SK-N-SH treated with all-trans-retinoic acid at 6 μM for 48 hours (cell line): ENCODE data around the gene TMEM121B.

Source experiments
- ESRRG ChIP-seq: fragments of 250-450 bp; sonication (Bioruptor Pico); IDR thresholded peaks from 2 replicates; pipeline ENCODE4 v1.6.1; 2021; ENCODE audit warnings: mild to moderate bottlenecking
- PPARA ChIP-seq: fragments of 250-450 bp; sonication (Bioruptor Pico); IDR thresholded peaks from 2 replicates; pipeline ENCODE4 v1.5.0; 2020; ENCODE audit warnings: mild to moderate bottlenecking, borderline replicate concordance
- SNAI2 ChIP-seq: fragments of 250-450 bp; sonication (Bioruptor Pico); IDR thresholded peaks from 2 replicates; pipeline ENCODE4 v1.5.0; 2020; ENCODE audit warnings: mild to moderate bottlenecking, moderate library complexity
- TOX ChIP-seq: fragments of 250-450 bp; sonication (Bioruptor Pico); IDR thresholded peaks from 2 replicates; pipeline ENCODE4 v1.8.0; 2021; ENCODE audit warnings: mild to moderate bottlenecking, moderate library complexity, borderline replicate concordance
- ZC3H10 ChIP-seq: fragments of 250-450 bp; sonication (Bioruptor Pico); IDR thresholded peaks from 2 replicates; pipeline ENCODE4 v1.5.1; 2021; ENCODE audit warnings: mild to moderate bottlenecking, moderate library complexity
- ZFP3 ChIP-seq: fragments of 250-450 bp; sonication (Bioruptor Pico); IDR thresholded peaks from 2 replicates; pipeline ENCODE4 v1.5.0; 2020; ENCODE audit warnings: mild to moderate bottlenecking, moderate library complexity
- ZNF70 ChIP-seq: fragments of 450-650 bp; formaldehyde crosslinking; IDR thresholded peaks from 2 replicates; pipeline ENCODE4 v1.5.0; 2020; ENCODE audit warnings: mild to moderate bottlenecking, moderate library complexity
- ZNF8 ChIP-seq: fragments of 450-650 bp; formaldehyde crosslinking; IDR thresholded peaks from 2 replicates; pipeline ENCODE4 v1.5.0; 2020; ENCODE audit warnings: mild to moderate bottlenecking, moderate library complexity
- TF ChIP-seq, protein P1 (sequence below): fragments of 250-450 bp; sonication (Bioruptor Pico); IDR thresholded peaks from 2 replicates; pipeline ENCODE4 v1.5.0; 2020; ENCODE audit warnings: mild to moderate bottlenecking, moderate library complexity
- TF ChIP-seq, protein P2 (sequence below): fragments of 250-450 bp; sonication (Bioruptor Pico); IDR thresholded peaks from 2 replicates; pipeline ENCODE4 v1.5.1; 2020; ENCODE audit warnings: low read depth, mild to moderate bottlenecking, moderate library complexity
- TF ChIP-seq, protein P3 (sequence below): fragments of 250-450 bp; sonication (Bioruptor Pico); IDR thresholded peaks from 2 replicates; pipeline ENCODE4 v1.8.0; 2020; ENCODE audit warnings: mild to moderate bottlenecking, moderate library complexity, borderline replicate concordance

DNA sequence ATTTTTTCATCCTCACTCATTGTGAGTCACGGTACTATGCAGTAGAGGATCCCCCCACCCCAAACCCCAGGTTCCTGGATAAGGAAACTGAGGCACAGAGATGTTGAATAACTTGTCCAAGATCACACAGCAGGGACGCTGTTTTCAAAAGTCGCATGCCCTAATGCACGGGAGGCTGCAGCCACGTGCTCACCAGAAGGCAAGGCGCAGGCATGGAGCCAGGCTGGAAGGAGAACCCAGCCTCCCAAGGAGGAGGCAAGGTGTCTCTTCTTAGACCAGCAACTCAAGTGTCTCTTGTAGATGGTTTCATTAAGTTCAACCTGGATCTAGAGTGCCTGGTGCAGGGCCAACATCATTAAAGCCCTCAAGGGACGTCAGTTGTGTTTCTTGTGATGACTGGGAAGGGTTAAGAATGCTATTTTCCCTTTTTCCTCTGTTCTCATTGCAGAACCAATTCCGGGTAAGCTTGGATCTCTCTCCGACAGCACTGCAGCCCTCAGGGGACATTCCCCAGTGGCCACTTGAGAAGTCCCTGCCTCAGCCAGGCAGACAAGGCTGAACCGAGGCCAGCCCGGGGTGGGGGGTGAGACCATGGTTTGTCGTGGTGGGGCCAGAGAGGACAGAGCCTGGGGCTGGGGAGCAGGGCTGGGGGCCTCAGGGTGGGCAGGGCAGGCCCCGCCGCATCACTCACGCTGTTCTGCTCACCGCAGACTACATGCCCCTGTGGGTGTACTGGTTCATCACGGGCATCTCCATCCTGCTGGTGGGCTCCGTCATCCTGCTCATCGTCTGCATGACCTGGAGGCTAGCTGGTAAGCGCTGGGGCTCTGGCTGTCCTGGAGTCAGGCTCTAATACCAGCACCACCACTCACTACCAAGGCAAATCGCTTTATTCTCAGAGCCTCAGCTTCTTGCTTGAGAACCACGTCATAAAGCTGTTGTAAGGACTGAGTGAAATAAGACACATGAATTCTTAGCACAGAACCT lies 15.7 kb downstream of the TMEM121B start:
- TF ChIP-seq, protein P1, sequence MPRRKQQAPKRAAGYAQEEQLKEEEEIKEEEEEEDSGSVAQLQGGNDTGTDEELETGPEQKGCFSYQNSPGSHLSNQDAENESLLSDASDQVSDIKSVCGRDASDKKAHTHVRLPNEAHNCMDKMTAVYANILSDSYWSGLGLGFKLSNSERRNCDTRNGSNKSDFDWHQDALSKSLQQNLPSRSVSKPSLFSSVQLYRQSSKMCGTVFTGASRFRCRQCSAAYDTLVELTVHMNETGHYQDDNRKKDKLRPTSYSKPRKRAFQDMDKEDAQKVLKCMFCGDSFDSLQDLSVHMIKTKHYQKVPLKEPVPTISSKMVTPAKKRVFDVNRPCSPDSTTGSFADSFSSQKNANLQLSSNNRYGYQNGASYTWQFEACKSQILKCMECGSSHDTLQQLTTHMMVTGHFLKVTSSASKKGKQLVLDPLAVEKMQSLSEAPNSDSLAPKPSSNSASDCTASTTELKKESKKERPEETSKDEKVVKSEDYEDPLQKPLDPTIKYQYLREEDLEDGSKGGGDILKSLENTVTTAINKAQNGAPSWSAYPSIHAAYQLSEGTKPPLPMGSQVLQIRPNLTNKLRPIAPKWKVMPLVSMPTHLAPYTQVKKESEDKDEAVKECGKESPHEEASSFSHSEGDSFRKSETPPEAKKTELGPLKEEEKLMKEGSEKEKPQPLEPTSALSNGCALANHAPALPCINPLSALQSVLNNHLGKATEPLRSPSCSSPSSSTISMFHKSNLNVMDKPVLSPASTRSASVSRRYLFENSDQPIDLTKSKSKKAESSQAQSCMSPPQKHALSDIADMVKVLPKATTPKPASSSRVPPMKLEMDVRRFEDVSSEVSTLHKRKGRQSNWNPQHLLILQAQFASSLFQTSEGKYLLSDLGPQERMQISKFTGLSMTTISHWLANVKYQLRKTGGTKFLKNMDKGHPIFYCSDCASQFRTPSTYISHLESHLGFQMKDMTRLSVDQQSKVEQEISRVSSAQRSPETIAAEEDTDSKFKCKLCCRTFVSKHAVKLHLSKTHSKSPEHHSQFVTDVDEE (CRISPR knock-in tag), result no peak
- no peak for TF ChIP-seq ZNF70
- TF ChIP-seq, protein P2, sequence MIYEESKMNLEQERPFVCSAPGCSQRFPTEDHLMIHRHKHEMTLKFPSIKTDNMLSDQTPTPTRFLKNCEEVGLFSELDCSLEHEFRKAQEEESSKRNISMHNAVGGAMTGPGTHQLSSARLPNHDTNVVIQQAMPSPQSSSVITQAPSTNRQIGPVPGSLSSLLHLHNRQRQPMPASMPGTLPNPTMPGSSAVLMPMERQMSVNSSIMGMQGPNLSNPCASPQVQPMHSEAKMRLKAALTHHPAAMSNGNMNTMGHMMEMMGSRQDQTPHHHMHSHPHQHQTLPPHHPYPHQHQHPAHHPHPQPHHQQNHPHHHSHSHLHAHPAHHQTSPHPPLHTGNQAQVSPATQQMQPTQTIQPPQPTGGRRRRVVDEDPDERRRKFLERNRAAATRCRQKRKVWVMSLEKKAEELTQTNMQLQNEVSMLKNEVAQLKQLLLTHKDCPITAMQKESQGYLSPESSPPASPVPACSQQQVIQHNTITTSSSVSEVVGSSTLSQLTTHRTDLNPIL (CRISPR knock-in tag), result no peak
- TF ChIP-seq, protein P3, sequence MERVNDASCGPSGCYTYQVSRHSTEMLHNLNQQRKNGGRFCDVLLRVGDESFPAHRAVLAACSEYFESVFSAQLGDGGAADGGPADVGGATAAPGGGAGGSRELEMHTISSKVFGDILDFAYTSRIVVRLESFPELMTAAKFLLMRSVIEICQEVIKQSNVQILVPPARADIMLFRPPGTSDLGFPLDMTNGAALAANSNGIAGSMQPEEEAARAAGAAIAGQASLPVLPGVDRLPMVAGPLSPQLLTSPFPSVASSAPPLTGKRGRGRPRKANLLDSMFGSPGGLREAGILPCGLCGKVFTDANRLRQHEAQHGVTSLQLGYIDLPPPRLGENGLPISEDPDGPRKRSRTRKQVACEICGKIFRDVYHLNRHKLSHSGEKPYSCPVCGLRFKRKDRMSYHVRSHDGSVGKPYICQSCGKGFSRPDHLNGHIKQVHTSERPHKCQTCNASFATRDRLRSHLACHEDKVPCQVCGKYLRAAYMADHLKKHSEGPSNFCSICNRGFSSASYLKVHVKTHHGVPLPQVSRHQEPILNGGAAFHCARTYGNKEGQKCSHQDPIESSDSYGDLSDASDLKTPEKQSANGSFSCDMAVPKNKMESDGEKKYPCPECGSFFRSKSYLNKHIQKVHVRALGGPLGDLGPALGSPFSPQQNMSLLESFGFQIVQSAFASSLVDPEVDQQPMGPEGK (CRISPR knock-in tag), result no peak
- TF ChIP-seq ZFP3 (CRISPR knock-in tag), result no peak
- TF ChIP-seq ZNF8 (CRISPR knock-in tag), result no peak
- TF ChIP-seq ZC3H10 (CRISPR knock-in tag), result no peak
- no peak for TF ChIP-seq SNAI2 (CRISPR knock-in tag)
- no peak for TF ChIP-seq ESRRG (CRISPR knock-in tag)
- no peak for TF ChIP-seq PPARA (CRISPR knock-in tag)
- TF ChIP-seq TOX (CRISPR knock-in tag), result no peak
